Sigmoid colon (tissue), 3 donors: ENCODE measurements around the gene RBM33.

ENCODE experiments used
- CTCF ChIP-seq, 4 experiments: fragments of 450-650 bp in 3 of 4; fragments of 200-600 bp in 1 of 4; IDR thresholded peaks; one replicate each; pipeline ENCODE4 v1.5.1; 2016 to 2019; ENCODE audit warnings: antibody characterized with exemption in 4 of 4, mild to moderate bottlenecking in 3 of 4, moderate library complexity in 2 of 4
- POLR2A ChIP-seq, 2 donors: fragments of 450-650 bp; IDR thresholded peaks; one replicate each; pipeline ENCODE4 v1.6.1; 2016; ENCODE audit warnings: antibody characterized with exemption in 2 of 2, mild to moderate bottlenecking in 2 of 2, moderate library complexity in 2 of 2

GRCh38 chr7:155792999-155793560, 148.6 kb downstream of the RBM33 start:
- TF ChIP-seq CTCF (IDR thresholded peaks at IDR 0.05) (peak in 1 of 4 experiments; percentile 5), POLR2A (IDR thresholded peaks at IDR 0.05) (no peak)
